HCT116 (cell line): ENCODE results near the gene SLC23A1. TPM values are rescaled to one million over a fixed set of nuclear protein-coding genes. Genes with fewer than 3 reads are reported as not detected.

Experiments
- ATAC-seq: fragments of 200-7000 bp; cut with Tn5 transposase; 2 replicates; pipeline ENCODE4 v1.9.1; 2020; ENCODE audit warnings: mild to moderate bottlenecking, moderate library complexity
- BruUV-seq: library from RNA; stranded (reverse); fragments of 400-500 nt; replicated peaks from 2 replicates; lab custom pipeline; 2021; lab: Mats Ljungman, UMichigan
- CTCF ChIA-PET: fragments of 300-600 bp; sonication (Branson Sonifier 250); formaldehyde crosslinking; loops from one replicate; lab custom pipeline; 2021; ENCODE audit warnings: antibody characterized with exemption; lab: Charles Lee
- POLR2A ChIA-PET: fragments of 300-600, 350-600 bp; sonication (Branson Sonifier 250); formaldehyde crosslinking; loops from one replicate; lab custom pipeline; 2021; ENCODE audit warnings: antibody characterized with exemption; lab: Charles Lee
- RAD21 ChIA-PET, 2 experiments: fragments of 300-600 bp; sonication (Branson Sonifier 250); formaldehyde crosslinking; loops; one replicate each; lab custom pipeline; 2023; ENCODE audit warnings: low total read pairs in 2 of 2; ENCODE audit not compliant: uncharacterized antibody in 2 of 2, unreplicated experiment in 2 of 2, low non-redundant PET in 1 of 2; lab: Charles Lee
- DNase-seq: peaks from one replicate; pipeline ENCODE4 v3.0.0-alpha.2; 2010; ENCODE audit warnings: low read depth, low spot score
- H2AFZ ChIP-seq: fragments of 200-600 bp; shearing (Covaris generic), sonication (generic); 2 replicates; pipeline ENCODE4 v1.6.1; 2017; ENCODE audit warnings: low read depth, mixed run types, mixed read lengths, antibody characterized with exemption, low read length; ENCODE audit not compliant: poor library complexity, severe bottlenecking
- H3K27ac ChIP-seq: 2 replicates; pipeline ENCODE4 v1.5.1; 2012; ENCODE audit warnings: low read depth, low read length
- H3K27me3 ChIP-seq: fragments of 200-600 bp; sonication (generic); 2 replicates; pipeline ENCODE4 v1.6.1; 2016; ENCODE audit warnings: mixed run types, low read length, mixed read lengths; ENCODE audit not compliant: insufficient read depth
- H3K36me3 ChIP-seq, 2 experiments: fragments of 200-500 bp in 1 of 2; fragments of 200-600 bp in 1 of 2; sonication (Bioruptor generic) in 1 of 2; sonication (generic) in 1 of 2; 2 replicates each; pipeline versions ENCODE4 v1.5.1 to v1.6.1; 2014 to 2016; ENCODE audit warnings: low read length in 2 of 2, inconsistent platforms in 1 of 2, mixed read lengths in 1 of 2, mixed run types in 1 of 2; ENCODE audit not compliant: insufficient read depth in 2 of 2, control insufficient read depth in 1 of 2
- H3K4me1 ChIP-seq, 2 experiments: fragments of 200-600 bp in 1 of 2; sonication (generic) in 1 of 2; 2 replicates each; pipeline versions ENCODE4 v1.5.1 to v1.6.1; 2012 to 2017; ENCODE audit warnings: low read length in 2 of 2, inconsistent platforms in 1 of 2, mild to moderate bottlenecking in 1 of 2, mixed read lengths in 1 of 2, mixed run types in 1 of 2, moderate library complexity in 1 of 2; ENCODE audit not compliant: insufficient read depth in 2 of 2, control insufficient read depth in 1 of 2
- H3K4me2 ChIP-seq: fragments of 200-600 bp; sonication (generic); 2 replicates; pipeline ENCODE4 v1.6.1; 2017; ENCODE audit warnings: mixed run types, low read length, mixed read lengths
- H3K4me3 ChIP-seq, 2 experiments: fragments of 200-600 bp in 1 of 2; sonication (generic) in 1 of 2; replicated peaks in 1 of 2; 2 replicates each; pipeline ENCODE4 v1.5.1; 2011 to 2016; ENCODE audit warnings: low read length in 2 of 2, control low read depth in 1 of 2, low read depth in 1 of 2, mild to moderate bottlenecking in 1 of 2, mixed read lengths in 1 of 2, mixed run types in 1 of 2
- H3K79me2 ChIP-seq: fragments of 200-600 bp; sonication (generic); 2 replicates; pipeline ENCODE4 v1.6.1; 2017; ENCODE audit warnings: mild to moderate bottlenecking, mixed run types, low read length, moderate library complexity, mixed read lengths; ENCODE audit not compliant: insufficient read depth
- H3K9ac ChIP-seq: fragments of 200-600 bp; sonication (generic); 2 replicates; pipeline ENCODE4 v1.6.1; 2016; ENCODE audit warnings: low read length, mixed read lengths
- H3K9me2 ChIP-seq: fragments of 200-600 bp; sonication (generic), shearing (Covaris generic); 2 replicates; pipeline ENCODE4 v1.6.1; 2017; ENCODE audit warnings: mixed run types, mild to moderate bottlenecking, moderate library complexity; ENCODE audit not compliant: insufficient read depth
- H3K9me3 ChIP-seq, 2 experiments: fragments of 200-500 bp in 1 of 2; fragments of 200-600 bp in 1 of 2; sonication (Bioruptor generic) in 1 of 2; sonication (generic) in 1 of 2; 2 replicates each; pipeline ENCODE4 v1.6.1; 2014 to 2017; ENCODE audit warnings: low read length in 2 of 2, mixed read lengths in 2 of 2, inconsistent platforms in 1 of 2, low read depth in 1 of 2, mild to moderate bottlenecking in 1 of 2, mixed run types in 1 of 2, moderate library complexity in 1 of 2; ENCODE audit not compliant: control insufficient read depth in 1 of 2, insufficient read depth in 1 of 2
- H4K20me1 ChIP-seq: fragments of 200-600 bp; sonication (generic), shearing (Covaris generic); 2 replicates; pipeline ENCODE4 v1.6.1; 2017; ENCODE audit warnings: mixed run types, mild to moderate bottlenecking, moderate library complexity; ENCODE audit not compliant: insufficient read depth
- ATF3 ChIP-seq: IDR thresholded peaks from 2 replicates; pipeline ENCODE4 v1.6.1; 2012
- EGR1 ChIP-seq: IDR thresholded peaks from 2 replicates; pipeline ENCODE4 v1.6.1; 2012; ENCODE audit warnings: low read depth
- ELF1 ChIP-seq: IDR thresholded peaks from 2 replicates; pipeline ENCODE4 v1.6.1; 2012; ENCODE audit warnings: low read depth, borderline replicate concordance
- EZH2 ChIP-seq: fragments of 200-600 bp; sonication (generic); IDR thresholded peaks from 2 replicates; pipeline ENCODE4 v1.6.1; 2017; ENCODE audit warnings: antibody characterized with exemption, mixed run types
- EZH2phosphoT487 ChIP-seq: fragments of 200-600 bp; IDR thresholded peaks from 2 replicates; pipeline ENCODE4 v1.6.1; 2018; ENCODE audit warnings: antibody characterized with exemption, borderline replicate concordance
- JUND ChIP-seq: IDR thresholded peaks from 2 replicates; pipeline ENCODE4 v1.6.1; 2012
- POLR2A ChIP-seq: IDR thresholded peaks from 2 replicates; pipeline ENCODE4 v1.7.0; 2011; ENCODE audit warnings: borderline replicate concordance; ENCODE audit not compliant: insufficient read depth, insufficient read length; ENCODE audit errors: extremely low read depth
- POLR2AphosphoS5 ChIP-seq: IDR thresholded peaks from 2 replicates; pipeline ENCODE4 v1.6.1; 2011; ENCODE audit warnings: mild to moderate bottlenecking, low read depth, low read length, moderate library complexity
- RAD21 ChIP-seq: IDR thresholded peaks from 2 replicates; pipeline ENCODE4 v1.6.1; 2012; ENCODE audit warnings: low read depth, mild to moderate bottlenecking
- TCF7L2 ChIP-seq: IDR thresholded peaks from 2 replicates; pipeline ENCODE4 v1.7.0; 2011; ENCODE audit warnings: borderline replicate concordance, inconsistent platforms; ENCODE audit not compliant: insufficient read depth, insufficient read length; ENCODE audit errors: extremely low read depth
- YY1 ChIP-seq: IDR thresholded peaks from 2 replicates; pipeline ENCODE4 v1.6.1; 2011; ENCODE audit warnings: low read length, low read depth, moderate library complexity, mild to moderate bottlenecking; ENCODE audit not compliant: insufficient replicate concordance; ENCODE audit errors: extremely low read depth
- ZFX ChIP-seq: fragments of 450-650 bp; IDR thresholded peaks from 2 replicates; pipeline ENCODE4 v1.6.1; 2017
- ZNF274 ChIP-seq: fragments of 200-500 bp; sonication (Bioruptor generic); IDR thresholded peaks from 2 replicates; pipeline ENCODE4 v1.6.1; 2014; ENCODE audit warnings: mild to moderate bottlenecking, low read depth, low read length, inconsistent platforms
- intact Hi-C: fragments of 100-400 bp; cut with micrococcal nuclease; formaldehyde crosslinking; loops from 2 replicates; pipeline ENCODE4 v1.10.0; 2022
- total RNA-seq: library from RNA; stranded (reverse); gene quantifications from one replicate; pipeline ENCODE4 v1.2.1, GENCODE V29; 2021; ENCODE audit not compliant: unreplicated experiment
- TF ChIP-seq, protein P1 (sequence below), 3 experiments: fragments of 200-600 bp in 1 of 3; sonication (generic) in 1 of 3; IDR thresholded peaks in 2 of 3; conservative IDR thresholded peaks in 1 of 3; 2 replicates each; pipeline ENCODE4 v1.5.1; 2012 to 2017; ENCODE audit warnings: low read depth in 2 of 3, low read length in 2 of 3, antibody characterized with exemption in 1 of 3, borderline replicate concordance in 1 of 3, control low read depth in 1 of 3, mild to moderate bottlenecking in 1 of 3, mixed read lengths in 1 of 3, mixed run types in 1 of 3, moderate library complexity in 1 of 3; ENCODE audit not compliant: insufficient read depth in 1 of 3

Gene SLC23A1
- total RNA-seq, 1 experiment from 2014 or later, result not detected

- Histone ChIP-seq H3K4me1 (peaks cover 8 to 14% of the 10 kb centered on the region in 2 experiments), H3K9ac (no peak overlapping the region)
- DNase-seq, result no peak
- ChIA-PET CTCF (no interaction called here), RAD21 (no interaction called here)
- TF ChIP-seq, protein P1, sequence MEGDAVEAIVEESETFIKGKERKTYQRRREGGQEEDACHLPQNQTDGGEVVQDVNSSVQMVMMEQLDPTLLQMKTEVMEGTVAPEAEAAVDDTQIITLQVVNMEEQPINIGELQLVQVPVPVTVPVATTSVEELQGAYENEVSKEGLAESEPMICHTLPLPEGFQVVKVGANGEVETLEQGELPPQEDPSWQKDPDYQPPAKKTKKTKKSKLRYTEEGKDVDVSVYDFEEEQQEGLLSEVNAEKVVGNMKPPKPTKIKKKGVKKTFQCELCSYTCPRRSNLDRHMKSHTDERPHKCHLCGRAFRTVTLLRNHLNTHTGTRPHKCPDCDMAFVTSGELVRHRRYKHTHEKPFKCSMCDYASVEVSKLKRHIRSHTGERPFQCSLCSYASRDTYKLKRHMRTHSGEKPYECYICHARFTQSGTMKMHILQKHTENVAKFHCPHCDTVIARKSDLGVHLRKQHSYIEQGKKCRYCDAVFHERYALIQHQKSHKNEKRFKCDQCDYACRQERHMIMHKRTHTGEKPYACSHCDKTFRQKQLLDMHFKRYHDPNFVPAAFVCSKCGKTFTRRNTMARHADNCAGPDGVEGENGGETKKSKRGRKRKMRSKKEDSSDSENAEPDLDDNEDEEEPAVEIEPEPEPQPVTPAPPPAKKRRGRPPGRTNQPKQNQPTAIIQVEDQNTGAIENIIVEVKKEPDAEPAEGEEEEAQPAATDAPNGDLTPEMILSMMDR (IDR thresholded peaks at IDR 0.05 in 2 of 3, conservative IDR thresholded peaks at IDR 0.05 in 1 of 3; ENCODE audit: borderline replicate concordance in 1 of 3, insufficient read depth in 1 of 3, low read depth in 2 of 3, low read length in 2 of 3), result no peak
- TF ChIP-seq ZNF274, result no peak
- TF ChIP-seq POLR2AphosphoS5, result no peak
- no peak for TF ChIP-seq POLR2A
- no peak for TF ChIP-seq EZH2
- TF ChIP-seq ZFX, result no peak
- TF ChIP-seq, all 23 proteins: peak for 0
- Histone ChIP-seq H3K9me2 (no peaks in the 10 kb centered on the region), H3K27me3 (no peaks in the 10 kb centered on the region), H4K20me1 (no peaks in the 10 kb centered on the region), H3K36me3 (no peaks in the 10 kb centered on the region), H3K79me2 (no peaks in the 10 kb centered on the region), H3K4me2 (no peak overlapping the region), H3K9me3 (no peaks in the 10 kb centered on the region), H3K4me3 (no peak overlapping the region), H3K27ac (no peak overlapping the region), H2AFZ (no peak overlapping the region)
- intact Hi-C loops, result no loop called here
- POLR2A ChIA-PET, result no interaction called here
- no TSS peak for BruUV-seq
- ATAC-seq, result no peak
Measured at GRCh38 chr5:139408191-139408590, 25.1 kb upstream of the SLC23A1 start.

GRCh38 chr5:139407517-139407916 is 24.4 kb upstream of the SLC23A1 start:
- CTCF ChIA-PET, result no interaction called here
- H3K9me3 ChIP-seq, result no peaks in the 10 kb centered on the region
- POLR2A ChIA-PET, result no interaction called here
- H3K27ac ChIP-seq, result no peak overlapping the region
- H3K4me2 ChIP-seq, result no peak overlapping the region
- H3K4me3 ChIP-seq, result no peak overlapping the region
- no peak overlapping the region for H2AFZ ChIP-seq
- no peaks in the 10 kb centered on the region for H3K79me2 ChIP-seq
- no peaks in the 10 kb centered on the region for H4K20me1 ChIP-seq
- intact Hi-C loops, result no loop called here
- H3K4me1 ChIP-seq, result peaks cover 11 to 19% of the 10 kb centered on the region in 2 experiments
- RAD21 ChIA-PET, result no interaction called here
- ATAC-seq, result no peak
- no peaks in the 10 kb centered on the region for H3K27me3 ChIP-seq
- H3K9me2 ChIP-seq, result no peaks in the 10 kb centered on the region
- DNase-seq, result no peak
- H3K9ac ChIP-seq, result no peak overlapping the region
- no TSS peak for BruUV-seq
- H3K36me3 ChIP-seq, result no peaks in the 10 kb centered on the region
- TF ChIP-seq EZH2phosphoT487 (no peak), ZNF274 (no peak), EZH2 (no peak), POLR2A (no peak), ELF1 (no peak), RAD21 (no peak), ATF3 (no peak), EGR1 (no peak), YY1 (no peak), JUND (no peak), TCF7L2 (no peak)
- TF ChIP-seq, protein P1 (IDR thresholded peaks at IDR 0.05 in 2 of 3, conservative IDR thresholded peaks at IDR 0.05 in 1 of 3; ENCODE audit: borderline replicate concordance in 1 of 3, insufficient read depth in 1 of 3, low read depth in 2 of 3, low read length in 2 of 3), result no peak
